Neural crest cell (in vitro differentiated cells): ENCODE results near the gene L3HYPDH. TPM values are rescaled to one million over a fixed set of nuclear protein-coding genes. Genes with fewer than 3 reads are reported as not detected.
A peak's percentile ranks its signal among the peaks of the same experiment; 100 is the strongest.

Source experiments
- DNase-seq: peaks from one replicate; pipeline ENCODE4 v3.0.0; 2021; ENCODE audit warnings: low read depth, mixed read lengths, low spot score
- H3K27ac Mint-ChIP-seq: one replicate; pipeline ENCODE4 v1.8.0; 2021; ENCODE audit warnings: mild to moderate bottlenecking, mixed read lengths; ENCODE audit not compliant: unreplicated experiment
- H3K27me3 Mint-ChIP-seq: 2 replicates; pipeline ENCODE4 v1.8.0; 2021; ENCODE audit warnings: low read depth, mild to moderate bottlenecking, mixed read lengths
- H3K36me3 Mint-ChIP-seq: 2 replicates; pipeline ENCODE4 v1.8.0; 2021; ENCODE audit warnings: low read depth, mild to moderate bottlenecking, mixed read lengths
- H3K4me1 Mint-ChIP-seq: 2 replicates; pipeline ENCODE4 v1.8.0; 2021; ENCODE audit warnings: mixed read lengths
- H3K4me3 Mint-ChIP-seq: one replicate; pipeline ENCODE4 v1.8.0; 2021; ENCODE audit warnings: mild to moderate bottlenecking, mixed read lengths
- H3K9me3 Mint-ChIP-seq: 2 replicates; pipeline ENCODE4 v1.8.0; 2021; ENCODE audit warnings: mixed read lengths
- total RNA-seq: library from RNA; stranded (reverse); gene quantifications from 2 replicates; pipeline ENCODE4 v1.2.1, GENCODE V29; 2021
- TF ChIP-seq, protein P1 (sequence below): fragments of 200-600 bp; sonication (generic); conservative IDR thresholded peaks from 2 replicates; pipeline ENCODE4 v1.5.0; 2021; ENCODE audit warnings: antibody characterized with exemption, mild to moderate bottlenecking

L3HYPDH gene
- total RNA-seq, 1 donor from 2014 or later, result 16.8 TPM

DNA sequence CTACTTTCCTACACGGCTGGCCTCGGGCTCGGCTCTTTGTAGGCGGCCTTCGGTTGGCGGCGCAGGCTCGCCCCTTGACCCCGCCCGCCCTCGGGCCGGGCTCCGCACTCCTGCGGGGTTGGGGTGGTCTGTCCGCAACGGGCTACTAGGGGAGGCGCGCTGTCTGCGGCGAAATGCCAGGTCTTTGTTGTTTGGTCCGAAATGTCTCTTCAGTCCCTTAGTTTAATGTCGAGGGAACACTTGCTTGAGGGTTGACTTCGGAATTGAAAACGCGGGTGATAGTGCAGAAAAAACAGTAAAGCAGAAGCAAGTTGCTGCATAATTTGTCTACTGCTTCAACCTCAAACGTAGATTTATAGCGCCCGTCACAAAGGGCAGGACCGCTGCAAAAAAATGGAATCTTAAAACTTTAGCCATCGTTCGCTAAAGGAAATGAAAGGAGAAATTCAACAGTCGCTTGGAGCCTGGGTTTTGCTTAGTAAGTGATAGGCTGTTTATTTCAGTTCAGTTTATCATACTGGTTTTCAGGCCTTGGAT is 499 bp upstream of the L3HYPDH start:
- TF ChIP-seq, protein P1, sequence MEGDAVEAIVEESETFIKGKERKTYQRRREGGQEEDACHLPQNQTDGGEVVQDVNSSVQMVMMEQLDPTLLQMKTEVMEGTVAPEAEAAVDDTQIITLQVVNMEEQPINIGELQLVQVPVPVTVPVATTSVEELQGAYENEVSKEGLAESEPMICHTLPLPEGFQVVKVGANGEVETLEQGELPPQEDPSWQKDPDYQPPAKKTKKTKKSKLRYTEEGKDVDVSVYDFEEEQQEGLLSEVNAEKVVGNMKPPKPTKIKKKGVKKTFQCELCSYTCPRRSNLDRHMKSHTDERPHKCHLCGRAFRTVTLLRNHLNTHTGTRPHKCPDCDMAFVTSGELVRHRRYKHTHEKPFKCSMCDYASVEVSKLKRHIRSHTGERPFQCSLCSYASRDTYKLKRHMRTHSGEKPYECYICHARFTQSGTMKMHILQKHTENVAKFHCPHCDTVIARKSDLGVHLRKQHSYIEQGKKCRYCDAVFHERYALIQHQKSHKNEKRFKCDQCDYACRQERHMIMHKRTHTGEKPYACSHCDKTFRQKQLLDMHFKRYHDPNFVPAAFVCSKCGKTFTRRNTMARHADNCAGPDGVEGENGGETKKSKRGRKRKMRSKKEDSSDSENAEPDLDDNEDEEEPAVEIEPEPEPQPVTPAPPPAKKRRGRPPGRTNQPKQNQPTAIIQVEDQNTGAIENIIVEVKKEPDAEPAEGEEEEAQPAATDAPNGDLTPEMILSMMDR, result no peak
- Mint-ChIP-seq H3K36me3 (peaks cover 4% of the 10 kb centered on the region), H3K9me3 (no peaks in the 10 kb centered on the region), H3K27ac (peak overlapping the region; percentile 99), H3K27me3 (no peaks in the 10 kb centered on the region), H3K4me3 (peak overlapping the region; percentile 98), H3K4me1 (peaks cover 50% of the 10 kb centered on the region)
- DNase-seq, result no peak

DNA sequence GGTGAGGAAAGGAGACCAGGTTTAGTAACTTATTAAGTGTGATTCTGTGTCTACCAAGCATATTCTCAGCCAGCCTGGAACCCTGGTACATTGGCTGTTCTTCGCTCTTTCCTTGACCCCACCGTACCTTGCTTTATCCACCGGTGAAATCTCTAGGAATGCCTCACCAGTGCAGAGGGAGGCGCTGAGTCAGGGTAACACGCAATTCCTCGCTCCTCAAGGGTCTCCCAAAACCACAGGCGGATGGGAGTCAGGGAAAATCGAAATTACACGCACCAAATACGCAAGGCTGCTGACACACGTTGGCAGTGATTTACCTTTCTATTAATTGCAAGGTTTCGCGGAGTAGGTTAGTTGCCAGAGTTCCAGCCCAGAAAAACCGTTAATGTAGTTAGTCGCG is 845 bp downstream of the L3HYPDH start:
- Mint-ChIP-seq H3K27me3 (no peaks in the 10 kb centered on the region), H3K9me3 (no peaks in the 10 kb centered on the region), H3K27ac (peak overlapping the region; percentile 78), H3K4me3 (peak overlapping the region; percentile 98), H3K36me3 (peaks cover under 1% of the 10 kb centered on the region), H3K4me1 (peaks cover 46% of the 10 kb centered on the region)
- no peak for DNase-seq
- TF ChIP-seq, protein P1, result no peak

DNA sequence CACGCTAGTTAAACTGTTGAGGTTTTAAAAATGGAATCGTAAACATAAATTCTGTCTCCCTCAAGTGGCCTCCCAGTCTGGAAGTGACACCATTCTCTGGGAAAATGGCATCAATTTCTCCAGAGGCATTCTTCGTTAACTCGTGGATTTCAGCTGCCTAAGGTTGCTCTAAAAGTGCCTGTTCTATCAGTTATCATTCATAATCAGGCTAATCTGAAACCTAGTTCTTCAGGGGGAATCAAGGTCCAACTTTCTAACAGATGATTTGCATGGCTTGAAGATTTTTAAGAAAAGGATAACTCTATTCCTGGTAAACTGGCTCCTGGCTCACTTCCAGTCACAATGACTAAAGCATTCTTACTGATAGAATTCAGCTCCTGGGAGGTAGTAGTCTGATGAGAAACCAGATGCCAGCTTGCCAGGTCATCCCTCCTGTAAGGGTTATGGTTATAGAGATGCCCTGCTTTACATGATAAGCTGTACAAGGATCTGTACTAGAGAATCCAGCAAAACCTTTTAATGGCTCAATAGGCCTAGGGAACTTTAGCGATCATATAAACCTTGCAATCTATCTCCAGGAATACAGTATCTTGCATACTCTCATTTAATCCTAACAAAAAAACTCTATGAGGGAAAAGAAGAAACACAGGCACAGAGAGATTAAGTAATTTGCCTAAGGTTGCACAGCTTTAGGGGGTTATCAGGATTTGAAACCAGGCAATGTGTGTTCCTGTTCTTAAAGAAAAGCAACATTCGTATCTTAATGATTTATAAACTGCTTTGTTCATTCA is 1.5 kb downstream of the L3HYPDH start:
- H3K27ac Mint-ChIP-seq, result no peak overlapping the region

DNA sequence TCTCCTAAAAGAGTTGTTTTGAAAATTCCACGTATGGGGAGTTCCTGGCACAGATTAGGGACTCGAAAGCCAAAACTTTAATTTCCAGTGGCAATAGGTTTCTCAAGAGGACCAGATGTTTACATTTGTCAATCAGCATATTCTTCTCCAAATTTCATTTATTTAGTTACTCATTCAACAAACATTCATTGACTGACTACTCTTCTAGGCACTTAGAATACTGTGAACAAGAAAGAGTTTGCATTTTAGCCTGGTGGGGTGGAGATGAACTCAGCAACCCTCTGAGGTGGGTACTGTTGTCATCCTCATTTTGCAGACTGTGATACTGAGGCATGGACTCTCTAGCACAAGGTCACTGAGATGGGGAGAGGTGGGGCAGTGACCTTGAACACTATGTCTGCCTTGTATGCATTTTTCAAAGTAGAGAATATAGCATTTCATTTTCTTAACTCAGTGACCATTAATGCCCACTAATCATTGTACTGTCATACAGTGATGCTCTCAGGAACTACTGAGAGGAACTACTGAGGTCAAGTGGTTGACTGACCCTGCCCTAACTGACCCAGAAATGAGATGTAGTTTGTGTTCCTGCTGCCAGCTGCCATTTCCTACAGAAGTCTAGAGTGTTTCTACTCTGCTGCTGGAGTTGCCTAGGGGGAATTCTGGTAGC is 2.2 kb downstream of the L3HYPDH start:
- no peaks in the 10 kb centered on the region for H3K9me3 Mint-ChIP-seq
- DNase-seq, result no peak
- no peaks in the 10 kb centered on the region for H3K27me3 Mint-ChIP-seq
- no peaks in the 10 kb centered on the region for H3K36me3 Mint-ChIP-seq
- peak overlapping the region; percentile 98 for H3K4me3 Mint-ChIP-seq
- H3K4me1 Mint-ChIP-seq, result peaks cover 44% of the 10 kb centered on the region
- H3K27ac Mint-ChIP-seq, result no peak overlapping the region
- TF ChIP-seq, protein P1, result no peak

More for the DNA sequence above, 1.5 kb downstream of the L3HYPDH start:
- Mint-ChIP-seq H3K9me3 (no peaks in the 10 kb centered on the region), H3K4me1 (peaks cover 44% of the 10 kb centered on the region), H3K4me3 (peak overlapping the region; percentile 98), H3K27me3 (no peaks in the 10 kb centered on the region), H3K36me3 (no peaks in the 10 kb centered on the region)
- no peak for DNase-seq
- TF ChIP-seq, protein P1, result no peak

DNA sequence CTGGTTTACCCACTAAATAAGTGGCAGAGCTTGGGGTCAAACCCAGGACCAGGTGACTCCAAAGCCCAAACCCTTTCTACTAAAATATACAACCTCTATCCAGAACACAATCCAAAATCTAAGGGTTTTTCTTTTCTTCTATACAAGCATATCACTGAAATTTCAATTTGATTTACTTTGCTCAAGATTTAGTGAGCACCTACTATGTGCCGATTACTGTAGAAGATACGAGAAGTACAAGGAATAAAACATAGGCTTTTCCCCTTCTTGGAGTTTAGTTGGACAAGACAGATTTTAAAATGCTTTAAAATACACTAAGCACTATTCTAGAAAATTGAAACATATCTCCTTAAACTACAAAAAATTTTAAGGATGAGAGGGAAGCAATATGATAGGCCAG is 2.8 kb downstream of the L3HYPDH start:
- Mint-ChIP-seq H3K9me3 (no peaks in the 10 kb centered on the region), H3K27me3 (no peaks in the 10 kb centered on the region), H3K4me1 (peaks cover 42% of the 10 kb centered on the region), H3K4me3 (peak overlapping the region; percentile 98), H3K36me3 (no peaks in the 10 kb centered on the region), H3K27ac (no peak overlapping the region)
- TF ChIP-seq, protein P1, result no peak
- DNase-seq, result no peak
